Naive thymus-derived CD4-positive, alpha-beta T cell (primary cell): ENCODE data around the gene TRMT1L. TPM values are rescaled to one million over a fixed set of nuclear protein-coding genes. Genes with fewer than 3 reads are reported as not detected.

ENCODE experiments used
- ATAC-seq: fragments of 150-1000 bp; cut with Tn5 transposase; 2 replicates; pipeline ENCODE4 v1.10.0; 2021; ENCODE audit warnings: mild to moderate bottlenecking, moderate library complexity
- CTCF ChIA-PET: fragments of 350-600 bp; sonication (Branson Sonifier 250); formaldehyde crosslinking; loops from one replicate; lab custom pipeline; 2021; ENCODE audit warnings: antibody characterized with exemption; lab: Charles Lee
- POLR2A ChIA-PET: fragments of 350-600 bp; sonication (Branson Sonifier 250); formaldehyde crosslinking; loops from one replicate; lab custom pipeline; 2021; ENCODE audit warnings: antibody characterized with exemption, inconsistent platforms; lab: Charles Lee
- DNase-seq, 9 donors: peaks; one replicate each; pipeline versions ENCODE4 v3.0.0 to v3.0.0-alpha.2; 2020 to 2022; ENCODE audit warnings: mixed read lengths in 1 of 9
- H3K27ac ChIP-seq: one replicate; pipeline ENCODE4 v1.7.0; 2013; ENCODE audit warnings: mild to moderate bottlenecking, low read depth, low read length, moderate library complexity
- H3K27me3 ChIP-seq, 2 donors: one replicate each; pipeline ENCODE4 v1.7.0; 2013; ENCODE audit warnings: low read length in 2 of 2, mild to moderate bottlenecking in 2 of 2, moderate library complexity in 2 of 2; ENCODE audit not compliant: control insufficient read depth in 2 of 2, insufficient read depth in 2 of 2
- H3K36me3 ChIP-seq, 3 experiments: 1 replicate in 2 of 3; 2 replicates in 1 of 3; pipeline ENCODE4 v1.7.0; 2013; ENCODE audit warnings: low read length in 3 of 3, mild to moderate bottlenecking in 3 of 3, moderate library complexity in 1 of 3; ENCODE audit not compliant: insufficient read depth in 3 of 3, control insufficient read depth in 2 of 3
- H3K4me1 ChIP-seq, 2 donors: one replicate each; pipeline ENCODE4 v1.7.0; 2013; ENCODE audit warnings: low read length in 2 of 2, mild to moderate bottlenecking in 2 of 2, moderate library complexity in 1 of 2; ENCODE audit not compliant: control insufficient read depth in 2 of 2, insufficient read depth in 2 of 2
- H3K4me3 ChIP-seq: 2 replicates; pipeline ENCODE4 v1.7.0; 2013; ENCODE audit warnings: mild to moderate bottlenecking, low read length
- H3K9me3 ChIP-seq, 3 experiments: 1 replicate in 2 of 3; 2 replicates in 1 of 3; pipeline ENCODE4 v1.7.0; 2013; ENCODE audit warnings: low read length in 3 of 3; ENCODE audit not compliant: control insufficient read depth in 2 of 3
- H3K27ac Mint-ChIP-seq, 9 donors: one replicate each; pipeline ENCODE4 v1.8.0; 2020 to 2022; ENCODE audit warnings: mixed read lengths in 9 of 9, mild to moderate bottlenecking in 8 of 9, moderate library complexity in 5 of 9, inconsistent platforms in 2 of 9
- H3K27me3 Mint-ChIP-seq, 5 donors: one replicate each; pipeline ENCODE4 v1.8.0; 2021 to 2022; ENCODE audit warnings: mixed read lengths in 5 of 5, mild to moderate bottlenecking in 1 of 5
- H3K36me3 Mint-ChIP-seq, 5 donors: one replicate each; pipeline ENCODE4 v1.8.0; 2020 to 2022; ENCODE audit warnings: mixed read lengths in 5 of 5, mild to moderate bottlenecking in 3 of 5, inconsistent platforms in 1 of 5
- H3K4me1 Mint-ChIP-seq, 7 donors: one replicate each; pipeline ENCODE4 v1.8.0; 2020 to 2022; ENCODE audit warnings: mixed read lengths in 7 of 7, mild to moderate bottlenecking in 3 of 7, inconsistent platforms in 1 of 7
- H3K4me3 Mint-ChIP-seq, 10 donors: one replicate each; pipeline ENCODE4 v1.8.0; 2020 to 2022; ENCODE audit warnings: mild to moderate bottlenecking in 10 of 10, mixed read lengths in 10 of 10, moderate library complexity in 6 of 10, inconsistent platforms in 2 of 10
- H3K9me3 Mint-ChIP-seq, 11 donors: one replicate each; pipeline ENCODE4 v1.8.0; 2020 to 2022; ENCODE audit warnings: mixed read lengths in 11 of 11, mild to moderate bottlenecking in 4 of 11, inconsistent platforms in 1 of 11, moderate library complexity in 1 of 11
- intact Hi-C, 2 donors: fragments of 100-400 bp; cut with micrococcal nuclease; formaldehyde crosslinking; loops; one replicate each; pipeline ENCODE4 v1.15.1; 2023
- polyA plus RNA-seq, 2 donors: library from polyadenylated mRNA; unstranded; fragments of 300-500 nt; fragmentation: Illumina TruSeq; gene quantifications; one replicate each; pipeline ENCODE4 v1.2.3, GENCODE V29; 2021
- total RNA-seq, 6 experiments: library from RNA in 5 of 6; stranded (reverse) in 5 of 6; gene quantifications; 1 replicate in 5 of 6; 2 replicates in 1 of 6; pipeline ENCODE4 v1.2.3 and lab custom pipeline; 2021 to 2026

The TRMT1L gene
- total and polyA plus RNA-seq, 7 experiments from 2014 or later, result 11.6 to 33.9 (median 19.5) TPM

GRCh38 chr1:185111873-185112272 is 44.9 kb downstream of the TRMT1L start:
- Histone ChIP-seq H3K27me3 (no peaks in the 10 kb centered on the region), H3K36me3 (peaks cover 0 to under 1% (median 0%) of the 10 kb centered on the region in 3 experiments), H3K27ac (no peak overlapping the region), H3K9me3 (peaks cover 0 to 21% (median 4%) of the 10 kb centered on the region in 3 experiments), H3K4me1 (no peaks in the 10 kb centered on the region), H3K4me3 (no peak overlapping the region)
- DNase-seq (no peak), ATAC-seq (no peak)
- no peak overlapping the region for H3K4me3 Mint-ChIP-seq
- H3K4me1 Mint-ChIP-seq, result no peaks in the 10 kb centered on the region
- H3K27ac Mint-ChIP-seq, result no peak overlapping the region
- peaks cover 6 to 43% (median 19%) of the 10 kb centered on the region in 11 donors for H3K9me3 Mint-ChIP-seq
- peaks cover 0 to 14% (median 6%) of the 10 kb centered on the region in 5 donors for H3K36me3 Mint-ChIP-seq
- intact Hi-C loops, result no loop called here
- POLR2A ChIA-PET, result no interaction called here
- no peaks in the 10 kb centered on the region for H3K27me3 Mint-ChIP-seq
- CTCF ChIA-PET, result no interaction called here

GRCh38 chr1:185110145-185110544 is 46.6 kb downstream of the TRMT1L start:
- no peaks in the 10 kb centered on the region for H3K36me3 ChIP-seq
- no peaks in the 10 kb centered on the region for H3K4me1 ChIP-seq
- Mint-ChIP-seq H3K27me3 (no peaks in the 10 kb centered on the region), H3K4me1 (no peaks in the 10 kb centered on the region), H3K36me3 (peaks cover 0 to 12% (median 6%) of the 10 kb centered on the region in 5 donors), H3K27ac (no peak overlapping the region), H3K4me3 (no peak overlapping the region), H3K9me3 (peaks cover 9 to 60% (median 27%) of the 10 kb centered on the region in 11 donors)
- ATAC-seq (no peak), DNase-seq (no peak)
- H3K27ac ChIP-seq, result no peak overlapping the region
- no peak overlapping the region for H3K4me3 ChIP-seq
- H3K27me3 ChIP-seq, result no peaks in the 10 kb centered on the region
- ChIA-PET POLR2A (interaction anchor here (0.6 kb wide), 1 partner anchor 358 kb away, joined by 4 read pairs; no protein-coding TSS in a partner anchor), CTCF (interaction anchor here (0.6 to 0.7 kb wide), 2 partner anchors 25 to 176 kb away, joined by 3 to 4 read pairs; no protein-coding TSS in a partner anchor)
- intact Hi-C loops, result no loop called here
- peaks cover 0 to 27% (median 4%) of the 10 kb centered on the region in 3 experiments for H3K9me3 ChIP-seq

GRCh38 chr1:185108321-185108720 is 48.4 kb downstream of the TRMT1L start:
- intact Hi-C loops, result no loop called here
- no peak overlapping the region for H3K4me3 ChIP-seq
- ChIA-PET POLR2A (no interaction called here), CTCF (no interaction called here)
- no peaks in the 10 kb centered on the region for H3K4me1 ChIP-seq
- no peak for DNase-seq
- no peak overlapping the region for H3K27ac Mint-ChIP-seq
- no peaks in the 10 kb centered on the region for H3K4me1 Mint-ChIP-seq
- peaks cover 0 to 27% (median 4%) of the 10 kb centered on the region in 3 experiments for H3K9me3 ChIP-seq
- H3K27me3 Mint-ChIP-seq, result no peaks in the 10 kb centered on the region
- H3K36me3 Mint-ChIP-seq, result peaks cover 4 to 22% (median 15%) of the 10 kb centered on the region in 5 donors
- peaks cover 9 to 71% (median 27%) of the 10 kb centered on the region in 11 donors for H3K9me3 Mint-ChIP-seq
- H3K27ac ChIP-seq, result no peak overlapping the region
- H3K4me3 Mint-ChIP-seq, result no peak overlapping the region
- H3K27me3 ChIP-seq, result no peaks in the 10 kb centered on the region
- no peak for ATAC-seq
- H3K36me3 ChIP-seq, result no peaks in the 10 kb centered on the region

- no peak overlapping the region for H3K27ac Mint-ChIP-seq
- H3K4me1 ChIP-seq, result no peaks in the 10 kb centered on the region
- ChIA-PET CTCF (interaction anchor here (0.8 kb wide), 1 partner anchor 1473 kb away, joined by 3 read pairs; no protein-coding TSS in a partner anchor), POLR2A (no interaction called here)
- no peaks in the 10 kb centered on the region for H3K4me1 Mint-ChIP-seq
- ATAC-seq (no peak), DNase-seq (no peak)
- H3K4me3 Mint-ChIP-seq, result no peak overlapping the region
- peaks cover 0 to 27% (median 4%) of the 10 kb centered on the region in 3 experiments for H3K9me3 ChIP-seq
- no peaks in the 10 kb centered on the region for H3K27me3 ChIP-seq
- H3K36me3 ChIP-seq, result peaks cover 0 to 3% (median 3%) of the 10 kb centered on the region in 3 experiments
- H3K4me3 ChIP-seq, result no peak overlapping the region
- intact Hi-C loops, result no loop called here
- no peak overlapping the region for H3K27ac ChIP-seq
- H3K36me3 Mint-ChIP-seq, result peaks cover 6 to 50% (median 39%) of the 10 kb centered on the region in 5 donors
- peaks cover 7 to 61% (median 24%) of the 10 kb centered on the region in 11 donors for H3K9me3 Mint-ChIP-seq
- no peaks in the 10 kb centered on the region for H3K27me3 Mint-ChIP-seq
These were observed 51.6 kb downstream of the TRMT1L start for GRCh38 chr1:185105121-185105520.

- no peaks in the 10 kb centered on the region for H3K27me3 Mint-ChIP-seq
- no peaks in the 10 kb centered on the region for H3K4me1 ChIP-seq
- intact Hi-C loops, result no loop called here
- no peak overlapping the region for H3K4me3 Mint-ChIP-seq
- no peaks in the 10 kb centered on the region for H3K27me3 ChIP-seq
- POLR2A ChIA-PET, result interaction anchor here (0.6 kb wide), 1 partner anchor 31 kb away, joined by 3 read pairs; no protein-coding TSS in a partner anchor
- DNase-seq, result no peak
- no peak overlapping the region for H3K27ac Mint-ChIP-seq
- H3K27ac ChIP-seq, result no peak overlapping the region
- CTCF ChIA-PET, result no interaction called here
- peaks cover 0 to 20% (median 4%) of the 10 kb centered on the region in 3 experiments for H3K9me3 ChIP-seq
- no peaks in the 10 kb centered on the region for H3K4me1 Mint-ChIP-seq
- peaks cover 9 to 55% (median 47%) of the 10 kb centered on the region in 5 donors for H3K36me3 Mint-ChIP-seq
- H3K9me3 Mint-ChIP-seq, result peaks cover under 1 to 50% (median 15%) of the 10 kb centered on the region in 11 donors
- peaks cover 0 to 3% (median 3%) of the 10 kb centered on the region in 3 experiments for H3K36me3 ChIP-seq
- ATAC-seq, result no peak
- no peak overlapping the region for H3K4me3 ChIP-seq
These were observed 52.7 kb downstream of the TRMT1L start for GRCh38 chr1:185104083-185104482.

- CTCF ChIA-PET, result no interaction called here
- ATAC-seq (no peak), DNase-seq (no peak)
- no peak overlapping the region for H3K4me3 Mint-ChIP-seq
- no peaks in the 10 kb centered on the region for H3K9me3 Mint-ChIP-seq
- POLR2A ChIA-PET, result no interaction called here
- Histone ChIP-seq H3K36me3 (peaks cover 0 to 24% (median 3%) of the 10 kb centered on the region in 3 experiments), H3K27ac (no peak overlapping the region), H3K4me3 (no peak overlapping the region), H3K27me3 (no peaks in the 10 kb centered on the region), H3K9me3 (no peaks in the 10 kb centered on the region), H3K4me1 (no peaks in the 10 kb centered on the region)
- H3K36me3 Mint-ChIP-seq, result peaks cover 22 to 81% (median 49%) of the 10 kb centered on the region in 5 donors
- peaks cover 0 to 6% (median 0%) of the 10 kb centered on the region in 7 donors for H3K4me1 Mint-ChIP-seq
- intact Hi-C loops, result no loop called here
- H3K27ac Mint-ChIP-seq, result peak overlapping the region in 1 of 9 donors; percentile 26
- H3K27me3 Mint-ChIP-seq, result no peaks in the 10 kb centered on the region
These were observed 60.2 kb downstream of the TRMT1L start for GRCh38 chr1:185096531-185096930.

- H3K36me3 ChIP-seq, result peaks cover 0 to 24% (median 0%) of the 10 kb centered on the region in 3 experiments
- Mint-ChIP-seq H3K27ac (no peak overlapping the region), H3K27me3 (no peaks in the 10 kb centered on the region), H3K4me1 (peaks cover 0 to 6% (median 0%) of the 10 kb centered on the region in 7 donors), H3K36me3 (peaks cover 22 to 74% (median 33%) of the 10 kb centered on the region in 5 donors), H3K4me3 (no peak overlapping the region), H3K9me3 (no peaks in the 10 kb centered on the region)
- DNase-seq (no peak), ATAC-seq (no peak)
- no peak overlapping the region for H3K27ac ChIP-seq
- H3K4me3 ChIP-seq, result no peak overlapping the region
- CTCF ChIA-PET, result no interaction called here
- intact Hi-C loops, result no loop called here
- H3K9me3 ChIP-seq, result no peaks in the 10 kb centered on the region
- H3K4me1 ChIP-seq, result no peaks in the 10 kb centered on the region
- H3K27me3 ChIP-seq, result no peaks in the 10 kb centered on the region
- POLR2A ChIA-PET, result no interaction called here
These were observed 62.0 kb downstream of the TRMT1L start for GRCh38 chr1:185094761-185095160.
